ENCODE data around the gene BCL3. TPM values are rescaled to one million over a fixed set of nuclear protein-coding genes. Genes with fewer than 3 reads are reported as not detected.

Gene BCL3
- total and polyA plus RNA-seq, 2 of the 4 experiments (the other 2 are of a cell fraction) = 1.6 to 26.0 TPM

DNA sequence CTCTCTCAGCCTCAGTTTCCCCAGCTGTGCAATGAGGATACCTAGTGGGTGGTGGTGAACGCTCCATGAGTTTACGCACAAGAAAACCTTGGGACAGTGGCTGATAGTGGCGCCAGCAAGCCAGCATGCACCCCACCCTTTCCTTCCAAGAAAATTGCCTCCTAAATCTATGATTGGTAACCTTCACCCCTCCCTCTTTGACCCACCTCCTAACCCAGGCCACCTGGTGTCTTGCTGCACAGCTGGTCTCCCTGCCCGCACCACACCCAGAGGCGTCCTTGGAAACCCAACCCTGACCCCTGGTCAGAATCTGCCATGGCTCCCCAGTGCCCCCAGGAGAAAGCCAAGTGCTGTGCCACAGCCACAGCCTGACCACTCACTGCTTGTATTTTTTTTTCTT, 22.8 kb upstream of the BCL3 start:
- no CpG with 5 or more reads among the region's 5 CpGs for WGBS, 2 experiments (ENCODE audit: extremely low coverage in 2 of 2, insufficient read length in 1 of 2)
- Histone ChIP-seq H2BK20ac (ENCODE audit: low read depth, low read length) (peak overlapping the region; percentile 54), H2AFZ (replicated peaks; ENCODE audit: low read length, poor library complexity) (no peak overlapping the region), H3K9me1 (ENCODE audit: insufficient read depth, low read length) (0 out of 2 replicates have a peak, but pooled peaks cover 3% of the 10 kb centered on the region), H3K23ac (ENCODE audit: low read depth, low read length) (no peak overlapping the region), H3K27me3 (ENCODE audit: control insufficient read depth, insufficient read depth, low read length) (no peaks in the 10 kb centered on the region), H3K79me1 (ENCODE audit: low read depth in 1 of 2, low read length in 2 of 2) (no peaks in the 10 kb centered on the region), H4K20me1 (ENCODE audit: insufficient read depth, low read length) (no peaks in the 10 kb centered on the region), H4K5ac (ENCODE audit: low read depth, low read length) (no peak overlapping the region; the same call in 1 of the 2 replicates), H2BK120ac (ENCODE audit: low read depth, low read length) (peak overlapping the region; percentile 65), H3K4me3 (ENCODE audit: insufficient read depth, low read depth, low read length) (no peak overlapping the region), H3K4ac (ENCODE audit: low read depth, low read length) (peak overlapping the region; percentile 74), H3K14ac (replicated peaks; ENCODE audit: low read depth, low read length) (no peak overlapping the region; the same call in 1 of the 2 replicates), H3K9me3 (ENCODE audit: control insufficient read depth, insufficient read depth, low read length) (no peaks in the 10 kb centered on the region), H3K27ac (ENCODE audit: insufficient read depth, low read length) (no peak overlapping the region), H3K4me2 (ENCODE audit: low read depth, low read length) (no peak overlapping the region), H2AK9ac (replicated peaks; ENCODE audit: low read depth, low read length, poor library complexity) (peak overlapping the region; percentile 42), H3K56ac (ENCODE audit: extremely low read depth, insufficient read depth, low read length) (no peak overlapping the region), H3K36me3 (ENCODE audit: control insufficient read depth, insufficient read depth, low read length) (no peaks in the 10 kb centered on the region), H4K8ac (ENCODE audit: low read depth in 2 of 2, low read length in 2 of 2) (no peak overlapping the region; a peak in 1 of 4 replicates), H2BK5ac (ENCODE audit: low read depth, low read length, poor library complexity, severe bottlenecking) (no peak overlapping the region), H2BK15ac (ENCODE audit: low read depth, low read length) (peak overlapping the region; percentile 89; the same call in 2 of the 3 replicates), H4K91ac (ENCODE audit: insufficient read depth, low read depth, low read length) (0 out of 2 replicates have a peak overlapping the region, but pooled peaks have one; percentile 48), H3K9ac (ENCODE audit: low read depth, low read length) (no peak overlapping the region), H3K4me1 (ENCODE audit: control insufficient read depth, insufficient read depth, low read length) (peaks cover 10% of the 10 kb centered on the region), H3K18ac (ENCODE audit: low read depth, low read length) (no peak overlapping the region), H2AK5ac (ENCODE audit: low read depth, low read length) (peak overlapping the region; percentile 80)
- CTCF ChIA-PET = interaction anchor here (3.8 kb wide), 1 partner anchor 46 kb away, joined by 71 read pairs; no protein-coding TSS in a partner anchor
- DNase-seq (no peak), ATAC-seq (ENCODE audit: low read depth) (no peak)
- dilution Hi-C loops (cut with HindIII; ENCODE audit: low sequenced_read_pairs, unreplicated experiment) = no loop called here
- TF ChIP-seq SMC3 (IDR thresholded peaks at IDR 0.05; ENCODE audit: low read depth, low read length) (no peak), BHLHE40 (IDR thresholded peaks at IDR 0.05; ENCODE audit: low read depth, low read length) (no peak), MXI1 (IDR thresholded peaks at IDR 0.05; ENCODE audit: borderline replicate concordance, low read depth, low read length) (no peak), RAD21 (IDR thresholded peaks at IDR 0.05; ENCODE audit: low read length) (no peak), MAZ (IDR thresholded peaks at IDR 0.05; ENCODE audit: borderline replicate concordance, low read depth, low read length) (no peak), RFX5 (IDR thresholded peaks at IDR 0.05; ENCODE audit: low read depth, low read length) (no peak), FOS (IDR thresholded peaks at IDR 0.05; ENCODE audit: low read depth, low read length) (no peak), CEBPB (IDR thresholded peaks at IDR 0.05; ENCODE audit: low read depth, low read length) (no peak), MAFK (IDR thresholded peaks at IDR 0.05; ENCODE audit: low read depth, low read length) (no peak), POLR2A (IDR thresholded peaks at IDR 0.05; ENCODE audit: low read depth, low read length) (no peak)
- TF ChIP-seq, protein P1, sequence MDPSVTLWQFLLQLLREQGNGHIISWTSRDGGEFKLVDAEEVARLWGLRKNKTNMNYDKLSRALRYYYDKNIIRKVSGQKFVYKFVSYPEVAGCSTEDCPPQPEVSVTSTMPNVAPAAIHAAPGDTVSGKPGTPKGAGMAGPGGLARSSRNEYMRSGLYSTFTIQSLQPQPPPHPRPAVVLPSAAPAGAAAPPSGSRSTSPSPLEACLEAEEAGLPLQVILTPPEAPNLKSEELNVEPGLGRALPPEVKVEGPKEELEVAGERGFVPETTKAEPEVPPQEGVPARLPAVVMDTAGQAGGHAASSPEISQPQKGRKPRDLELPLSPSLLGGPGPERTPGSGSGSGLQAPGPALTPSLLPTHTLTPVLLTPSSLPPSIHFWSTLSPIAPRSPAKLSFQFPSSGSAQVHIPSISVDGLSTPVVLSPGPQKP (IDR thresholded peaks at IDR 0.05; ENCODE audit: borderline replicate concordance, low read depth, low read length) = no peak
- TF ChIP-seq, protein P2, sequence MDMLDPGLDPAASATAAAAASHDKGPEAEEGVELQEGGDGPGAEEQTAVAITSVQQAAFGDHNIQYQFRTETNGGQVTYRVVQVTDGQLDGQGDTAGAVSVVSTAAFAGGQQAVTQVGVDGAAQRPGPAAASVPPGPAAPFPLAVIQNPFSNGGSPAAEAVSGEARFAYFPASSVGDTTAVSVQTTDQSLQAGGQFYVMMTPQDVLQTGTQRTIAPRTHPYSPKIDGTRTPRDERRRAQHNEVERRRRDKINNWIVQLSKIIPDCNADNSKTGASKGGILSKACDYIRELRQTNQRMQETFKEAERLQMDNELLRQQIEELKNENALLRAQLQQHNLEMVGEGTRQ (IDR thresholded peaks at IDR 0.05; ENCODE audit: low read depth, low read length) = no peak
- TF ChIP-seq, protein P3, sequence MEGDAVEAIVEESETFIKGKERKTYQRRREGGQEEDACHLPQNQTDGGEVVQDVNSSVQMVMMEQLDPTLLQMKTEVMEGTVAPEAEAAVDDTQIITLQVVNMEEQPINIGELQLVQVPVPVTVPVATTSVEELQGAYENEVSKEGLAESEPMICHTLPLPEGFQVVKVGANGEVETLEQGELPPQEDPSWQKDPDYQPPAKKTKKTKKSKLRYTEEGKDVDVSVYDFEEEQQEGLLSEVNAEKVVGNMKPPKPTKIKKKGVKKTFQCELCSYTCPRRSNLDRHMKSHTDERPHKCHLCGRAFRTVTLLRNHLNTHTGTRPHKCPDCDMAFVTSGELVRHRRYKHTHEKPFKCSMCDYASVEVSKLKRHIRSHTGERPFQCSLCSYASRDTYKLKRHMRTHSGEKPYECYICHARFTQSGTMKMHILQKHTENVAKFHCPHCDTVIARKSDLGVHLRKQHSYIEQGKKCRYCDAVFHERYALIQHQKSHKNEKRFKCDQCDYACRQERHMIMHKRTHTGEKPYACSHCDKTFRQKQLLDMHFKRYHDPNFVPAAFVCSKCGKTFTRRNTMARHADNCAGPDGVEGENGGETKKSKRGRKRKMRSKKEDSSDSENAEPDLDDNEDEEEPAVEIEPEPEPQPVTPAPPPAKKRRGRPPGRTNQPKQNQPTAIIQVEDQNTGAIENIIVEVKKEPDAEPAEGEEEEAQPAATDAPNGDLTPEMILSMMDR (conservative IDR thresholded peaks at IDR 0.05; ENCODE audit: low read depth, low read length) = no peak
- intact Hi-C loops (cut with micrococcal nuclease) = no loop called here
- BruUV-seq (replicated peaks) = no TSS peak
- POLR2A ChIA-PET (ENCODE audit: unreplicated experiment) = no interaction called here
- in situ Hi-C loops (cut with MboI; ENCODE audit: low sequenced_read_pairs) = no loop called here
